SK-N-SH treated with all-trans-retinoic acid at 6 μM for 48 hours (cell line): Measurements from ENCODE around the gene KRTAP2-2.

Experiments
- ATAC-seq: fragments of 200-7000 bp; cut with Tn5 transposase; 3 replicates; pipeline ENCODE4 v1.9.1; 2020; ENCODE audit warnings: mild to moderate bottlenecking, moderate library complexity
- ARNTL ChIP-seq: fragments of 450-650 bp; formaldehyde crosslinking; IDR thresholded peaks from 2 replicates; pipeline ENCODE4 v1.5.0; 2020; ENCODE audit warnings: low read depth, mild to moderate bottlenecking, moderate library complexity, borderline replicate concordance
- CREB5 ChIP-seq: fragments of 250-450 bp; sonication (Bioruptor Pico); IDR thresholded peaks from 2 replicates; pipeline ENCODE4 v1.5.1; 2020; ENCODE audit warnings: low read depth, mild to moderate bottlenecking, moderate library complexity
- CSDC2 ChIP-seq: fragments of 250-450 bp; sonication (Bioruptor Pico); IDR thresholded peaks from 2 replicates; pipeline ENCODE4 v1.5.0; 2020; ENCODE audit warnings: mild to moderate bottlenecking, moderate library complexity
- ESRRG ChIP-seq: fragments of 250-450 bp; sonication (Bioruptor Pico); IDR thresholded peaks from 2 replicates; pipeline ENCODE4 v1.6.1; 2021; ENCODE audit warnings: mild to moderate bottlenecking
- GLIS3 ChIP-seq: fragments of 250-450 bp; sonication (Bioruptor Pico); IDR thresholded peaks from 2 replicates; pipeline ENCODE4 v1.5.0; 2020; ENCODE audit warnings: mild to moderate bottlenecking, moderate library complexity
- PPARA ChIP-seq: fragments of 250-450 bp; sonication (Bioruptor Pico); IDR thresholded peaks from 2 replicates; pipeline ENCODE4 v1.5.0; 2020; ENCODE audit warnings: mild to moderate bottlenecking, borderline replicate concordance
- SNAI2 ChIP-seq: fragments of 250-450 bp; sonication (Bioruptor Pico); IDR thresholded peaks from 2 replicates; pipeline ENCODE4 v1.5.0; 2020; ENCODE audit warnings: mild to moderate bottlenecking, moderate library complexity
- TOX ChIP-seq: fragments of 250-450 bp; sonication (Bioruptor Pico); IDR thresholded peaks from 2 replicates; pipeline ENCODE4 v1.8.0; 2021; ENCODE audit warnings: mild to moderate bottlenecking, moderate library complexity, borderline replicate concordance
- ZC3H10 ChIP-seq: fragments of 250-450 bp; sonication (Bioruptor Pico); IDR thresholded peaks from 2 replicates; pipeline ENCODE4 v1.5.1; 2021; ENCODE audit warnings: mild to moderate bottlenecking, moderate library complexity
- ZFP3 ChIP-seq: fragments of 250-450 bp; sonication (Bioruptor Pico); IDR thresholded peaks from 2 replicates; pipeline ENCODE4 v1.5.0; 2020; ENCODE audit warnings: mild to moderate bottlenecking, moderate library complexity
- ZNF70 ChIP-seq: fragments of 450-650 bp; formaldehyde crosslinking; IDR thresholded peaks from 2 replicates; pipeline ENCODE4 v1.5.0; 2020; ENCODE audit warnings: mild to moderate bottlenecking, moderate library complexity
- ZNF8 ChIP-seq: fragments of 450-650 bp; formaldehyde crosslinking; IDR thresholded peaks from 2 replicates; pipeline ENCODE4 v1.5.0; 2020; ENCODE audit warnings: mild to moderate bottlenecking, moderate library complexity
- TF ChIP-seq, protein P1 (sequence below): fragments of 250-450 bp; sonication (Bioruptor Pico); IDR thresholded peaks from 2 replicates; pipeline ENCODE4 v1.8.0; 2020; ENCODE audit warnings: mild to moderate bottlenecking, moderate library complexity, borderline replicate concordance
- TF ChIP-seq, protein P2 (sequence below): fragments of 250-450 bp; sonication (Bioruptor Pico); IDR thresholded peaks from 2 replicates; pipeline ENCODE4 v1.8.0; 2021; ENCODE audit warnings: low read depth, mild to moderate bottlenecking, moderate library complexity, borderline replicate concordance
- TF ChIP-seq, protein P3 (sequence below): fragments of 250-450 bp; sonication (Bioruptor Pico); IDR thresholded peaks from 2 replicates; pipeline ENCODE4 v1.5.0; 2020; ENCODE audit warnings: mild to moderate bottlenecking, moderate library complexity
- TF ChIP-seq, protein P4 (sequence below): fragments of 250-450 bp; sonication (Bioruptor Pico); IDR thresholded peaks from 2 replicates; pipeline ENCODE4 v1.5.1; 2021; ENCODE audit warnings: mild to moderate bottlenecking, moderate library complexity

Gene KRTAP2-2

GRCh38 chr17:41082626-41083025 lies 27.6 kb upstream of the KRTAP2-2 start (continued):
- TF ChIP-seq, protein P1, sequence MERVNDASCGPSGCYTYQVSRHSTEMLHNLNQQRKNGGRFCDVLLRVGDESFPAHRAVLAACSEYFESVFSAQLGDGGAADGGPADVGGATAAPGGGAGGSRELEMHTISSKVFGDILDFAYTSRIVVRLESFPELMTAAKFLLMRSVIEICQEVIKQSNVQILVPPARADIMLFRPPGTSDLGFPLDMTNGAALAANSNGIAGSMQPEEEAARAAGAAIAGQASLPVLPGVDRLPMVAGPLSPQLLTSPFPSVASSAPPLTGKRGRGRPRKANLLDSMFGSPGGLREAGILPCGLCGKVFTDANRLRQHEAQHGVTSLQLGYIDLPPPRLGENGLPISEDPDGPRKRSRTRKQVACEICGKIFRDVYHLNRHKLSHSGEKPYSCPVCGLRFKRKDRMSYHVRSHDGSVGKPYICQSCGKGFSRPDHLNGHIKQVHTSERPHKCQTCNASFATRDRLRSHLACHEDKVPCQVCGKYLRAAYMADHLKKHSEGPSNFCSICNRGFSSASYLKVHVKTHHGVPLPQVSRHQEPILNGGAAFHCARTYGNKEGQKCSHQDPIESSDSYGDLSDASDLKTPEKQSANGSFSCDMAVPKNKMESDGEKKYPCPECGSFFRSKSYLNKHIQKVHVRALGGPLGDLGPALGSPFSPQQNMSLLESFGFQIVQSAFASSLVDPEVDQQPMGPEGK, result no peak
- TF ChIP-seq PPARA (CRISPR knock-in tag), result no peak
- TF ChIP-seq ZNF70 (CRISPR knock-in tag), result no peak
- TF ChIP-seq CREB5 (CRISPR knock-in tag), result no peak
- TF ChIP-seq ZNF8 (CRISPR knock-in tag), result no peak
- TF ChIP-seq CSDC2 (CRISPR knock-in tag), result no peak
- TF ChIP-seq, all 23 proteins: peak for 0

DNA sequence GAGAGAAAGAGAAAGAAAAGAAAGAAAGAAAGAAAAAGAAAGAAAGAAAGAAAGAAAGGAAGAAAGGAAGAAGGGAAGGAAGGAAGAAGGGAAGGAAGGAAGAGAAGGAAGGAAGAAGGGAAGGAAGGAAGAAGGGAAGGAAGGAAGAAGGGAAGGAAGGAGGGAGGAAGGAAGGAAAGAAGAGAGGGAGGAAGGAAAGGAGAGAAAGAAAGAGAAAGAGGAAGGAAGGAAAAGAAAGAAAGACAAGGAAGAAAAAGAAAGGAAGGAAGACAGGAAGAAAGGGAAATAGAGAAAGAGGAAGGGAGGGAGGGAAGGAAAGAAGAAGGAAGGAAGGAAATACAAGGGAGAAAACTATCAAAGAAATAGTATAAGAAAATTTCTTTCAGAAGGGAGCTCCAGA lies 21.8 kb upstream of the KRTAP2-2 start:
- TF ChIP-seq, protein P2, sequence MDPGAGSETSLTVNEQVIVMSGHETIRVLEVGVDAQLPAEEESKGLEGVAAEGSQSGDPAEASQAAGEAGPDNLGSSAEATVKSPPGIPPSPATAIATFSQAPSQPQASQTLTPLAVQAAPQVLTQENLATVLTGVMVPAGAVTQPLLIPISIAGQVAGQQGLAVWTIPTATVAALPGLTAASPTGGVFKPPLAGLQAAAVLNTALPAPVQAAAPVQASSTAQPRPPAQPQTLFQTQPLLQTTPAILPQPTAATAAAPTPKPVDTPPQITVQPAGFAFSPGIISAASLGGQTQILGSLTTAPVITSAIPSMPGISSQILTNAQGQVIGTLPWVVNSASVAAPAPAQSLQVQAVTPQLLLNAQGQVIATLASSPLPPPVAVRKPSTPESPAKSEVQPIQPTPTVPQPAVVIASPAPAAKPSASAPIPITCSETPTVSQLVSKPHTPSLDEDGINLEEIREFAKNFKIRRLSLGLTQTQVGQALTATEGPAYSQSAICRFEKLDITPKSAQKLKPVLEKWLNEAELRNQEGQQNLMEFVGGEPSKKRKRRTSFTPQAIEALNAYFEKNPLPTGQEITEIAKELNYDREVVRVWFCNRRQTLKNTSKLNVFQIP (CRISPR knock-in tag), result no peak
- no peak for ATAC-seq

GRCh38 chr17:41073676-41074075 lies 18.6 kb upstream of the KRTAP2-2 start:
- TF ChIP-seq, protein P1, result no peak
- TF ChIP-seq ZFP3 (CRISPR knock-in tag) (no peak), TOX (CRISPR knock-in tag) (no peak), CREB5 (CRISPR knock-in tag) (no peak), SNAI2 (no peak), ESRRG (CRISPR knock-in tag) (no peak), PPARA (CRISPR knock-in tag) (no peak), ZC3H10 (CRISPR knock-in tag) (no peak), GLIS3 (no peak), ARNTL (CRISPR knock-in tag) (no peak)
- TF ChIP-seq, protein P2 (CRISPR knock-in tag), result no peak
- TF ChIP-seq, protein P3, sequence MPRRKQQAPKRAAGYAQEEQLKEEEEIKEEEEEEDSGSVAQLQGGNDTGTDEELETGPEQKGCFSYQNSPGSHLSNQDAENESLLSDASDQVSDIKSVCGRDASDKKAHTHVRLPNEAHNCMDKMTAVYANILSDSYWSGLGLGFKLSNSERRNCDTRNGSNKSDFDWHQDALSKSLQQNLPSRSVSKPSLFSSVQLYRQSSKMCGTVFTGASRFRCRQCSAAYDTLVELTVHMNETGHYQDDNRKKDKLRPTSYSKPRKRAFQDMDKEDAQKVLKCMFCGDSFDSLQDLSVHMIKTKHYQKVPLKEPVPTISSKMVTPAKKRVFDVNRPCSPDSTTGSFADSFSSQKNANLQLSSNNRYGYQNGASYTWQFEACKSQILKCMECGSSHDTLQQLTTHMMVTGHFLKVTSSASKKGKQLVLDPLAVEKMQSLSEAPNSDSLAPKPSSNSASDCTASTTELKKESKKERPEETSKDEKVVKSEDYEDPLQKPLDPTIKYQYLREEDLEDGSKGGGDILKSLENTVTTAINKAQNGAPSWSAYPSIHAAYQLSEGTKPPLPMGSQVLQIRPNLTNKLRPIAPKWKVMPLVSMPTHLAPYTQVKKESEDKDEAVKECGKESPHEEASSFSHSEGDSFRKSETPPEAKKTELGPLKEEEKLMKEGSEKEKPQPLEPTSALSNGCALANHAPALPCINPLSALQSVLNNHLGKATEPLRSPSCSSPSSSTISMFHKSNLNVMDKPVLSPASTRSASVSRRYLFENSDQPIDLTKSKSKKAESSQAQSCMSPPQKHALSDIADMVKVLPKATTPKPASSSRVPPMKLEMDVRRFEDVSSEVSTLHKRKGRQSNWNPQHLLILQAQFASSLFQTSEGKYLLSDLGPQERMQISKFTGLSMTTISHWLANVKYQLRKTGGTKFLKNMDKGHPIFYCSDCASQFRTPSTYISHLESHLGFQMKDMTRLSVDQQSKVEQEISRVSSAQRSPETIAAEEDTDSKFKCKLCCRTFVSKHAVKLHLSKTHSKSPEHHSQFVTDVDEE (CRISPR knock-in tag), result no peak
- TF ChIP-seq, protein P4, sequence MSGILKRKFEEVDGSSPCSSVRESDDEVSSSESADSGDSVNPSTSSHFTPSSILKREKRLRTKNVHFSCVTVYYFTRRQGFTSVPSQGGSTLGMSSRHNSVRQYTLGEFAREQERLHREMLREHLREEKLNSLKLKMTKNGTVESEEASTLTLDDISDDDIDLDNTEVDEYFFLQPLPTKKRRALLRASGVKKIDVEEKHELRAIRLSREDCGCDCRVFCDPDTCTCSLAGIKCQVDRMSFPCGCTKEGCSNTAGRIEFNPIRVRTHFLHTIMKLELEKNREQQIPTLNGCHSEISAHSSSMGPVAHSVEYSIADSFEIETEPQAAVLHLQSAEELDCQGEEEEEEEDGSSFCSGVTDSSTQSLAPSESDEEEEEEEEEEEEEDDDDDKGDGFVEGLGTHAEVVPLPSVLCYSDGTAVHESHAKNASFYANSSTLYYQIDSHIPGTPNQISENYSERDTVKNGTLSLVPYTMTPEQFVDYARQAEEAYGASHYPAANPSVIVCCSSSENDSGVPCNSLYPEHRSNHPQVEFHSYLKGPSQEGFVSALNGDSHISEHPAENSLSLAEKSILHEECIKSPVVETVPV (CRISPR knock-in tag), result no peak
- ATAC-seq, result no peak
